Sciatic nerve (tissue), 2 donors: ENCODE results near the gene HCN2. TPM values are rescaled to one million over a fixed set of nuclear protein-coding genes. Genes with fewer than 3 reads are reported as not detected.
A peak's percentile ranks its signal among the peaks of the same experiment; 100 is the strongest.
"Not testable (repeated sequence)": the region's sequence is repeated elsewhere in the genome, so short reads cannot be mapped to it uniquely, and the experiment has no call there.

ENCODE experiments used
- ATAC-seq: fragments of 200-7000 bp; cut with Tn5 transposase; one replicate; pipeline ENCODE4 v1.9.1; 2020; ENCODE audit warnings: mild to moderate bottlenecking, moderate library complexity
- DNase-seq: peaks from one replicate; pipeline ENCODE4 v3.0.0-alpha.2; 2020; ENCODE audit warnings: low spot score
- intact Hi-C: fragments of 100-400 bp; cut with DNase I; formaldehyde crosslinking; loops from one replicate; pipeline ENCODE4 v1.14.2; 2022
- total RNA-seq: library from RNA; stranded (reverse); fragmentation: NEBNext Ultra II Directional; extraction: Animal tissue kit (Norgen Biotek cat#: 25700); gene quantifications from one replicate; pipeline ENCODE4 v1.2.1, GENCODE V29; 2021
- donor health status: DM: no; HTN: no; CAD: no.
- donor health status: DM: no; HTN: no; CAD: no.

HCN2 gene
- total RNA-seq, 1 donor from 2014 or later: 0.27 TPM

DNA sequence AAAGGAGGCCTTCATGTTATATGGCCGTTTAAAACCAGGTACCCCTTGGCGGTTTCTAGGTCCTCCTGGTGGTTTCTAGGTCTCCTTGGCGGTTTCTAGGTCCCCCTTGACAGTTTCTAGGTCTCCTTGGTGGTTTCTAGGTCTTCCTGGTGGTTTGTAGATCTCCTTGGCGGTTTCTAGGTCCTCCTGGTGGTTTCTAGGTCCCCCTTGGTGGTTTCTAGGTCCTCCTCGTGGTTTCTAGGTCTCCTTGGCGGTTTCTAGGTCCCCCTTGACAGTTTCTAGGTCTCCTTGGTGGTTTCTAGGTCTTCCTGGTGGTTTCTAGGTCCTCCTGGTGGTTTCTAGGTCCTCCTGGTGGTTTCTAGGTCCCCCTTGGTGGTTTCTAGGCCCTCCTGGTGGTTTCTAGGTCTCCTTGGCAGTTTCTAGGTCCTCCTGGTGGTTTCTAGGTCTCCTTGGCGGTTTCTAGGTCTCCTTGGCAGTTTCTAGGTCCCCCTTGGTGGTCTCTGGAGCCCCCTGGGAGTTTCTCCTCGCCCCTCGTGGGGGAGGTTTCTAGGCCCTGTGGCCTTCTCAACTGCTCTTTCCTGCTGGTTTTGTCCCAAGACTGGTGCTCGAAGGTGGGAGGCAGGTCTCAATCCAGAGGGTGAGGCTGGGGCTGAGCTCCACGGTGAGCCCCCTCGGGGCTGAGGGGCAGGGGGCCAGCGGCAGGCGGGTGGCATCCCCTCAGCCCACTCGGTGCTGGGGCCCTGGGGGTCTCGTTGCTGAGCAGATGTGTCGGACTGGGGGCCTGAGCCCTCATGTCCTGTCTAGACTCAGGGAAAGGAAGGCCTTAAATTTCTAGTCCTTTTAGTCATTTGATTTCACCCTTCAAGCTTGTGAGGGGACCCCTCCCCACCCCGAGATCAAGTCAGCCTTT is 8.0 kb downstream of the HCN2 start:
- DNase-seq (no peak), ATAC-seq (no peak)
- intact Hi-C loops: no loop called here

DNA sequence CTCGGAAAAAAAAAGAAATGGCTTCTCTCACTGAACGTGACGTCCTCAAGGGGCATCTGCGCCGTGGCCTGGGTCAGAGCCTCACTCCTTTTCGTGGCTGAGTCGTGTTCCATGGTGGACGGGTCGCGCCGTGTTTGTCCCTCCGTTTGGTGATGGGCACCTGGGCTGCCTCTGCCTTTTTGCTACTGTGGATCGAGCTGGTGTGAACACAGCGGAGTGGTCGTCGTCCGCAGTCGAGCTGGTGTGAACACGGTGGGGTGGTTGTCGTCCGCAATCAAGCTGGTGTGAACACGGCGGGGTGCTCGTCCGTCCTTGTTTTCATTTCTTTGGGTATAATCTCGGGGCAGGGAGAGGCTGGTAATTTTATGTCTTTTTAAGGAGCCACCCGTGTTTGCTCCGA is 11.6 kb downstream of the HCN2 start:
- intact Hi-C loops: no loop called here
- ATAC-seq: no peak
- DNase-seq: no peak

- intact Hi-C loops: no loop called here
- ATAC-seq (no peak), DNase-seq (no peak)
These were observed 12.1 kb downstream of the HCN2 start for GRCh38 chr19:601790-602189.

DNA sequence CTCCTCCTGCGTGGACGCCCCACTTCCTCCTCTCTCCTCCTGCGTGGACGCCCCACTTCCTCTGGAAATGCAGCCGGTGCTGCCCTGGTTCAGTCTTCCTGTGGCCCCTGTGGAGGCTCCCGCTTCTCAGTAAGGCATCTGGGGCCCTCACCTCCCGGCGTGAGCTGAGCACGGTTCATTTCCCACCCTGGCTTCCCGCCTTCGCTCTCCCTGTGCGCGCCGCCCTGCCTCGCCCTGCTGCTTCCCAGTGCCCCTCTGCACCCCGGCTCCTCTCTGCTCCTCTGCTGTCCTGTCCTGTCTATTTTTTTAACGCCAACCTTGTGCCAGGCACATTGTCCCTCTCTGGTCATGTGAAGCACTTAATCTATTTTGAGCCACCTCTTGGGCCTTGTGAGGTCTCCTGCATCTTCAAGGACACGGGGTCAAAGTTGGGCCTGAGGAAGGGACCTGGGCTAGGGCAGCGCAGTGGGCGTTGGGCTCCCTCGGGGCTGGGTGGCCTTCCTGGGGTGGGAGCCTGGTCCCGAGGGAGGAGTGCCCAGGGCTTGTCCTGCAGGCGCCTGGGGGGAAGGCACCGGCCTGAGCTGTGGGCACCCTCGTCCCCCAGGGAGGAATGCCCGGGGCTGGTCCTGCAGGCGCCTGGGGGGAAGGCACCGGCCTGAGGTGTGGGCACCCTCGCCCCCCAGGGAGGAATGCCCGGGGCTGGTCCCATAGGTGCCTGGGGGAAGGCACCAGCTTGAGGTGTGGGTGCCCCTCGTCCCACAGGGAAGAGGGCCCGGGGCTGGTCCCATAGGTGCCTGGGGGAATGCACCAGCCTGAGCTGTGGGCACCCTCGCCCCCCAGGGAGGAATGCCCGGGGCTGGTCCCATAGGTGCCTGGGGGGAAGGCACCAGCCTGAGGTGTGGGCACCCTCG is 13.0 kb downstream of the HCN2 start:
- intact Hi-C loops: no loop called here
- DNase-seq (no peak), ATAC-seq (no peak)

- intact Hi-C loops, DNase-seq, ATAC-seq: not testable (repeated sequence)
These were observed 13.6 kb downstream of the HCN2 start for GRCh38 chr19:603302-603639.

GRCh38 chr19:603779-604178 is 14.1 kb downstream of the HCN2 start:
- intact Hi-C loops, DNase-seq, ATAC-seq: not testable (repeated sequence)

GRCh38 chr19:604355-604754 is 14.7 kb downstream of the HCN2 start:
- intact Hi-C loops: no loop called here
- ATAC-seq: no peak
- no peak for DNase-seq

- ATAC-seq, intact Hi-C loops, DNase-seq: not testable (repeated sequence)
These were observed 15.6 kb downstream of the HCN2 start for GRCh38 chr19:605061-605971.

DNA sequence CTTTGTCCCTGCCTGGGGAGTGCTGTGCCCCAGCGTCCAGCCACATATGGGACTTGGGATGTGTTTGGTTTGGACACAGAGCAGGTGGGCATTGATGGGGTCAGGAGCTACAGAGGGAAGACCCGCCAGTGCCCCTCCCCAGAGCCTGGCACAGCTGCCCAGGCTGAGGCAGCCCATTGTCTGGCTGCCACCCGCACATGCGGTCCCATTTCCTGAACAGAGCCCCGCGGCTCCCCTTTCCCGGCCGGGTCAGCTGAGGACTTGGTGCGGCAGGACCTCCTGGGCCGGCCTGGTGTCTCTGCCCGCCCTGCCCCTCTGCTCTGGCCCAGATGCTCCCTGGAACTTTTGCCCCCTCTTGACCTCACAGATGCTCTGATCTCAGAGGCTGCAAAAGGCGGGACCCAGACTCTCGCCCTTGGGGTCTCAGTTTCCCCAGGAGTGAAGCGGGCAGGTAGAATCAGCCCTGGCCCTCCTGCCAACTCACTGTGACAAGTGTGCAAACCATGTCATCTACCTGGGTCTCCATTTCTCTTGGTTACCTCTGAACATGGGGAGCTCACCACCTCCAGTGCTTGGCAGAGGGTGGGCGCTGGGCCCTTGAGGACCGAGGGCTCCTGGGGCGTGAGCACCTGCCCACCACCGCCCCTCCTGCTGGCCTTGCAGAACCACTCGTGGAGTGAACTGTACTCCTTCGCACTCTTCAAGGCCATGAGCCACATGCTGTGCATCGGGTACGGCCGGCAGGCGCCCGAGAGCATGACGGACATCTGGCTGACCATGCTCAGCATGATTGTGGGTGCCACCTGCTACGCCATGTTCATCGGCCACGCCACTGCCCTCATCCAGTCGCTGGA is 17.8 kb downstream of the HCN2 start:
- ATAC-seq (no peak), DNase-seq (no peak)
- intact Hi-C loops: no loop called here

GRCh38 chr19:608155-609003 is 18.7 kb downstream of the HCN2 start:
- no peak for DNase-seq
- intact Hi-C loops: no loop called here
- no peak for ATAC-seq

DNA sequence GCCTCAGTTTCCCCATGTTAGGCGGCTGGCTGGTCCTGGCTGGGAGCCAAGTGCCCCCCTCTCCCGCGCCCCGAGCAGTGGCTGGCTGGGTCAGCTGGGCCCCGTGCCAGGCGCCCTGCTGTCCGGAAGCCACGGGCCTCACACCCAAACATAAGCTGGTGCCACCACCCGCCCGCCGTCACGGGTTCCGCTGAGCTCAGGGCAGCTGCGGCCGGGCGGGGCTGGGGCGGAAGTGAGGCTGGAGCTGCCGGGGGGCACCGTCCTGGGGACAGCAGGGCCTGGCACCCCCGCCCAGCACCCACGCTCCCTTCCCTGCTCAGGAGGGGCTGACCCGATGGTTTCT is 19.3 kb downstream of the HCN2 start:
- intact Hi-C loops: no loop called here
- peak; percentile 11 for ATAC-seq
- peak; percentile 79 for DNase-seq

DNA sequence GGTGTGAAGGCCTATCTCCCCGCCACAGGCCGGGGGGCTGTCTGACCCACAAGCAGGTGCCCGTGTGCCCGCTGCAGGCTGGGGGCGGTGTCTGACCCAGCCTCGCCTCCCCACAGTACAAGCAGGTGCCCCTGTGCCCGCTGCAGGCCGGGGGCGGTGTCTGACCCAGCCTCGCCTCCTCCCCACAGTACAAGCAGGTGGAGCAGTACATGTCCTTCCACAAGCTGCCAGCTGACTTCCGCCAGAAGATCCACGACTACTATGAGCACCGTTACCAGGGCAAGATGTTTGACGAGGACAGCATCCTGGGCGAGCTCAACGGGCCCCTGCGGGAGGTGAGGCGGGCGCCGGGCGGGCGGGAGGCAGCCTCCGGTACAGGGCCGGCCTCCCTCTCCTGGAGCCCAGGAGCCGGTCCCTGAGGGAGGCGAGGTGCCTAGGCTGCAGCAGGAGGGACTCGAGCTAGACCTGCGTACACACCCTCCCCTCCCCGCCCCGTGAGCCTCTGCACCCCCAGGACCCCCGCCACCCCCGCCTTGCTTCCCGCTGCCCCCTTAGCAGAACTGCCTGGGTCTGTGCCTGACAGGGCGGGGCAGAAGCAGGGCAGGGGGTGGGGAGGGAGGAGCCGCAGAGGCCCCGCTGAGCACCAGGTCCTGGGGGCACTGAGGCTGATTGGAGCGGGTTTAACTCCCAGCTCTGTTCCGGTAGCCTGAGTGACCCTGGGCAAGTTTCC is 20.6 kb downstream of the HCN2 start:
- ATAC-seq (peak; percentile 13), DNase-seq (no peak)
- intact Hi-C loops: no loop called here

- DNase-seq (peak; percentile 75), ATAC-seq (peak; percentile 88)
- intact Hi-C loops: no loop called here
These were observed 21.3 kb downstream of the HCN2 start for GRCh38 chr19:610801-611480.

GRCh38 chr19:611481-611868 is 21.8 kb downstream of the HCN2 start:
- DNase-seq (no peak), ATAC-seq (no peak)
- intact Hi-C loops: no loop called here

GRCh38 chr19:612941-613340 is 23.3 kb downstream of the HCN2 start:
- ATAC-seq: no peak
- DNase-seq: no peak

More at GRCh38 chr19:612941-613340, 23.3 kb downstream of the HCN2 start:
- intact Hi-C loops: no loop called here
